ENCODE measurements around the gene CPNE4.

CPNE4 gene

DNA sequence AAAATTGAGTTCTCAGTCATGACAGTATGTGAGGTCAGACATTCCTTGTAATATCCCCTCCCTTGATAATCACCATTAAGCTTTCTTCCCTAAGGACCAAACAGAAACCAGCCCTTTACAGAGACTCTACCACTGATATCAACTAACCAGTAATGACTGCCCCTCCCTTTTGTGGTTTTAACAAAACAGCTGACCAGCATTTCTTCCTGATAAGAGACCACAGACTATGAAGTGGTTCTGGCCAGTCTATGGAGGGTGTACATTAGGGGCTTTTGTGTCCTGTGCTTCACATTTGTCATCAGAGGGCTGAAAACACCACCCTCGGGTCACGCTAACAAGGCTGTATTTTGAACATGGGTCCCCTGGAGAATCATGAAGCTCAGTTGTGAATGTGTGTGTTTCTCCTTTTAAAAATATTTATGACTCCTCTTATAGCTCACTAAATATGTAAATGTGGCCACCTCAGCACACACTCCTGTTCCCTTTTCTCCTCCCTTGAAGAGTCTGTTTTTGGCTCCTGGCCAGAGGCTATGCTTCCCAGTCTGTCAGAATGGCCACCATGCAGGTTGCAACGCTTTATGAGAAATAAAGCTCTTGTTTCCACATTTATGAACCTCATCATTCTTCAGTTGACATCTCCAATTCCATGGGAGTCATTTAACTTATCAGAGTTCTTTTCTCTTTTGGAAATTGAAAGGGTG lies 239.3 kb downstream of the CPNE4 start:
- DNase-seq: no peak

DNA sequence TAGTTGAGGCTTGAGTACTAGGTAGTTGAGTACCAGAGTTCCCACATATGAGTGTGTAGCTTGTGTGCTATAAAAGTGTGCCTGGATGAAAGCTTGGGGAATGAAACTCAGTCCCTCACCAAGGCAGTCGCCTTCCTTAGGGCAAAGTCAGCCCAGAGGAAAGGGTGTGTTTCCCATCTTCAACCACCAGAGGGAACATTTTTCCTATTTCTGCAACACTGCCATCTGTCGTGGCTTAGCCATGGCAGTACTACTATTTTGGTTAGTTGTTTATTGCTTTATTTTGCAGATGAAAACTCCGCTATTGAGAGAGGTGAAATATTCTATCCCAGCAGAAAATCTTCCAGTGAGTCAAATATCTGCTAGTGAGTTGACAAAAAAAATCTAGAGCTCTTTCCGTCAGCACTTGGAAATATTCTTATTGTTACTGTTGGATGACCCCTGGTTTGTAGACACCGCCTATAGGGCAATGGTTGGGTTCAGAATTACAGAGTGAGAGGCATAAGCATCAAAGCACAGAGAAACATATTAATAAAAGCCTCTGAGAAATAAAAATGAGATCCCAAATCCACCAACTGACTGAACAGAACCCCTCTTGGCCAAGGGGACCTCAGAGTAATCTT lies 239.9 kb downstream of the CPNE4 start:
- DNase-seq: no peak

GRCh38 chr3:131793870-131794269 lies 240.9 kb downstream of the CPNE4 start:
- DNase-seq: no peak

DNA sequence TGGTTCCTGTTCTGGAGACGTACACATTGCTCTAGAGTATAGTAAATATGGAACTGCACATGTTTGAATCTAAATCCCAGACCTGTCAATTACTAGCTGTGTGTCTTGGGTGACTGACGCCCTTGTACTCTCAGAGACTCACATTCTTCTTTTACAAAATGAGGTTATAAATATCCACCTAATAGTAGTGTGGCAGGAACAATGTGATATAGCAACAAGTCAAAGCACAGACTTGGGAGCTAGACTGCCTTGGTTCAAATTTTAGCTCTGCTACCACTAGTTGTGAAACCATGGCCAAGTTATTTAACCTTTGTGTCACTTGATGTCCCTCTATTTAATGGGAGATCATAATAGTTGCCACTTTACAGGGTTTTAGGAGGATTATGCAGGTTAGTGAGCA lies 245.6 kb downstream of the CPNE4 start:
- no peak for DNase-seq

DNA sequence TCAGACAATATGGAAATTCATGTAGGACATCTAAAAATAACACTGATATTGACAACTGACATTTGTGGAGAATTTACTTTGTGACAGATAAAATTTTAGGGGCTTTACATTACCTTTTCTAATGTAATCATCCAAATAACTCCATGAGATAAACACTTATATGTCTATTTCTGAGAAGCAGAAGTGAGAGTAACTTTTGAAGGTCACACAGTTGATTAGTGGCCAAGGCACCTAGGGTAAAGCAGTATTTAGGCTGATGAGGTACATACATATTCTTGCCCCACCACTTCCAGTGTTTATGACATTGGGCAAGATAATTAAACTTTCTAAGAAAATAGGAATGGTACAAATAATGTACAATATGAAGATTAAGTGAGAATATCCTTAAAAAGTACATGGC lies 248.4 kb downstream of the CPNE4 start:
- DNase-seq: no peak

- no peak for DNase-seq
Observed at GRCh38 chr3:131782751-131783150, 252.1 kb downstream of the CPNE4 start.

DNA sequence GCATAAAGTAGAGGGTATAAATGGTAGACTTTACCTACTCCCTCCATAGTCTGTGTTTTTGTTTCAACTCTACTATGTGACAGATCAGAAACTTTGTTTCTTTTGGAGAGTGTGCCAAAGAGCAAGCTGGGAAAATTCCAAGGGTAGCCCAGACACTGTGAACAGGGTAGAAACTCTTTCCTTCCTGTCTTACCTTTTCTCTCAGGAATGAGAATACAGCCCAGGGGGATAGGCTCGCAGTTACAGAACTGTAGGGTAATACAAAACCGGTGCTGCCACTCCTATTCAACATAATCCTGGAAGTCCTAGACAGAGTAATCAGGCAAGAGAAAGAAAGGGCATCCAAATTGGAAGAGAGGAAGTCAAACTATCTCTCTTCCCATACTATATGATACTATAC lies 256.3 kb downstream of the CPNE4 start:
- DNase-seq: no peak

DNA sequence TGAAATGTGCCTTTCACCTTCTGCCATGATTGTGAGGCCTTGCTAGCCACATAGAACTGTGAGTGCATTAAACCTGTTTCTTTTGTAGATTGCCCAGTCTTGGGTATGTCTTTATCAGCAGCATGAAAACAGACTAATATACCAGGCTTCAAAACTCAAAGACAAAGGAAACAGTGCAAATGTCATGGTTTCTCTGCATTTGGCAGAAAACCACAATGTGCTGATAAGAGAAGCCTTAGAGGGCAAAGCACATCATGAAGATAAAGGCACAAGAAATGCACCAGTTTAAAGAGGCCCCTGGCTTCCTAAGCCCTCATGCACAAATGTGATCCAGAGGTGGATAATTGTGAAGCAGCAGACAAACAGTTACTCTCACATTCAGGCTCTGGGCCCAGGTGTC lies 259.2 kb downstream of the CPNE4 start:
- no peak for DNase-seq

DNA sequence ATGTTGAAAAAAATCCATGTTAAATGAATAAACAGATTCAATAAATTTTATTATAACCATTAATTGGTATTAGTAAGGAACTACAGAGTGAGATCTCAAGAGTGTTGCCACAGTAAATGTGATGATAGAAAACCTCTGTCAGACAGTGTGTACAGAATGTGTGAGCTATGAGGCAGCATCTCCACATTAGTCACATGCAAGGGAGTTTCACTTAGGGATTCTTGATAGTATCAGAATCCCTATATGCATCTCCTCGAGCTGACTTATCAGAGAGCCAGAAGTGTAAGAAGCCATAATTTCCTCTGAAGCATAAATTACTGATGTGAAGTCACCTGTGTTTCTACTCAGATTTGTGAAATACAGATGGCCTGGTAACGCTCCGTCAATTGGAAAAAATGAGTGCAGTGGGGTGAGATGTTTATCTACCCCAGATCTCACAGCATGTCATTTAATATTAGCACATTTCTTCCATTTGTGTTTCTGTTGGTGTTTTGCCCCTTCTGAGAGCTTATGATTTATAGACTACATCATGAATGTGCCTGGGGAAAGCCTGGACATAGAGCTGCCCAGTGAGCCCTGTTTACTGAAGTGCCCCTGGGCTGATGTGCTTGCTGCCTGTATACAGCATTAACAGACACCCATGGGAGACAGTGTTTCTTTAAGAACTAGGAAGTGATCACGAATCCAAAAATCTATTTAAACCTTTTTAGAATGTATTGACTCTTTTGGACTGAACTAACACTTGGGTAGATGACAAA lies 262.4 kb downstream of the CPNE4 start:
- DNase-seq: no peak

- no peak for DNase-seq
Observed at GRCh38 chr3:131762981-131763564, 271.7 kb downstream of the CPNE4 start.

DNA sequence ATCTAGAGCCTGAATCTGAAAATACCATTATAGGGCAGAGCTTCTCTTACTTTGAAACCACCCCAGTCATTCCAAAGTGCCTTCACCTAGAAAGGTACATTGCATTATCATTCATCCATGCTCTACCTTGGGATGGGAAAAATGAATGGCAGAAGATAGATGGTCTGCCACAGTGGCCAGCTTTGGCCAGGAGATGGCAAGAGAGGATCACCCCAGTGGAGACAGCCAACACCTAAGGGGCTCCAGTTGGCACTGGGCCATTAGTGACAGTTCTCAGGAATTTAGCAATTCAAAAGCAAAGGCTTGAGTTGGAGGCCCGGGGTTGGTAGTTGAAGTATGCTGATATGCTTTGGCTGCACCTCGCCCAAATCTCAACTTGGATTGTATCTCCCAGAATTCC lies 278.4 kb downstream of the CPNE4 start:
- no peak for DNase-seq

DNA sequence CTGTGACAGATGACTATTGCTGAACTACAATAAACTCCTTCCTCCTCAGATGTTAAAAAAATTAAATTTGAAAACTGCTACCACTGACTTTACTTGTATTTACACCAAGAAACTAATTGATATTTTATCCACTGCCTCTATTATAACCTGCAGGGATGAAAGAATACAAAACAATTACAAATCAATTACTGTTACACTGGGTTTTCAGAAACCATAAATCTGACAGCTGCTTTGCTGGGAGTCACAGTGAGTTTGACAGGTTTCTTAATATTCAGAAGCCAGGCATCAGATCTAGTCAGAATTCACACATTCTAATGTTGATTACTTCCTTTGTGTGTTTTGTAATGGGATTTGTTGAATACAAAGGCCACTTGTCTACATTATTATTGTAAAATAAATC lies 279.4 kb downstream of the CPNE4 start:
- no peak for DNase-seq

- no peak for DNase-seq
Observed at GRCh38 chr3:131750256-131750655, 284.6 kb downstream of the CPNE4 start.

DNA sequence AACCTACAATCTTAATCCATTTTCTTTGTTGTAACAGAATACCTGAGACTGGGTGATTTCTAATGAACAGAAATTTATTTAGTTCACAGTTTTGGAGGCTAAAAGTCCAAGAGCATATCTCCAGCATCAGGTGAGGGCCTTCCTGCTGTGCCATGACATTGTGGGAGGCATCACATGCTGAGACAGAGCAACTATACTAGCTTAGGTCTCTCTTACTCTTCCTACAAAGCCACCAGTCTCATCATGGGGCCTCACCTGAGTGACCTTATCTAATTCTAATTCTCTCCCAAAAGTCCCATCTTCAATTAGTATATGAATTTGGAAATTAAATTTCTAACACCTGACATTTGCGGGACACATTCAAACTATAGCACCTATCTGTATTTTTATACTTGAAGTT lies 285.0 kb downstream of the CPNE4 start:
- DNase-seq: no peak

DNA sequence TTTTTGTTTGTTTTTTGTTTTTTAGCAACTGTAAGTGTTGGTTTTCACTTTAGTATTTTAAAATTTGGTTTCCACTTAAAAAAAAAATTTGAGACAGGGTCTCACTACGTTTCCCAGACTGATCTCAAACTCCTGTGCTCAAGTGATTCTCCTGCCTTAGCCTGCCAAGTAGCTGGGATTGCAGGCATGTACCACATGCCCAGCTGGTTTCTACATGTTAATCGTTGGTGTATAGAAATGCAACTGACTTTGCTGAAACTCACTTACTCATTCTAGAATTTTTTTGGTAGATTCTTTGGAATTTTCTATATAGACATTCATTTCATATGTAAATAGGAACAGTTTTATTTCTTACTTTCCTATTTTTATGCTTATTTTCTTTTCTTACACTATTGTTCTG lies 287.3 kb downstream of the CPNE4 start:
- no peak for DNase-seq

DNA sequence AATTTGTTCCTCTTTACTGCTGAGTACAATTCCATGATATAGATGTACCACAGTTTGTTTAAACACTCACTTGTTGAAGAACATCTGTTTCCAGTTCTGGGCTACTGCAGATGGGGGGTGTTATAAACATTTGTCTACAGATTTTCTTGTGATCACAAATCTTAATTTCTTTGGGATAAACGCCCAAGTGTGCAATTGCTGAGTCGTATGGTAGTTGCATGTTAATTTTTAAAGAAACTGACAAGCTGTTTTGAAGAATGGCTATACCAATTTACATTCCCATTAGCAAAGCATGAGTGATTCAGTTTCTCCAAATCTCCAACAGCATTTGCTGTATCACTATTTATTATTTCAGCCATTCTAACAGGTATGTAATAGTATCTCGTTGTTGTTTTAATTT lies 290.0 kb downstream of the CPNE4 start:
- DNase-seq: no peak

DNA sequence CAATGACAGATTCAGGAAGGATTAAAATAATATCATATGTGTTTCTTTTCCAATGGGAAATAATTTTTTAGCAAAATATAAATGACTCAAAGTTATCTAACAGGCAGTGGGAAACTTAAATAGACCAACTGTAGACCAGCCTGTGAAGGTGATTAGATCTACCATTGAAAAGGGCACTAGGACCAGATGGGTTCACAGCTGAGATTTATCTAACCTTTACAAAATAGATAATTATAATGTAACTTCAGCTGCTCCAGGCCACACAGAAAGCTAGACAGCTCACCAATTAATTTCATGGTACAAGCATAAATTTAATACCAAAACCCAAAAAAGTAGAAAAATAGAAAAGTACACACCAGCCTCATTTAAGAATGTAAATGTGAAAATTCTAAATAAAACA lies 291.7 kb downstream of the CPNE4 start:
- no peak for DNase-seq

DNA sequence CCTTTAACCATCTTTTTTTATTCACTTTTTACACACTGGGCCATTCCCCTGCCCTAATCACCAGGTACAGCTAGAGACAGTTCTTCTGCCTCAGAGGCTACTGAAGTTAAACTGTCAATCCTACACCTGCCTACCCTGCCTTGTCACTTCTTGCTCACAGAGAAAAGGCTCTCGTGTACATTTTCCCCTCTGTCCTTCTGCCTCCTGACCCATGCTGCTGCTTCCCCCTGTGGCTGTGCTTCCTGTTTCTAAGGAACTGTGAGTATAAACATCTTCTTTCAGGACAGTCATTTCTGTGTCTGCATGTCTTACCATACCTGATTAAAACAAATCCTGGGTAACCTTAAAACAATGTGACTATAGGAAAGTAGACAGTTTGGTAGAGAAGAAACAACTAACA lies 295.6 kb downstream of the CPNE4 start:
- DNase-seq: no peak

GRCh38 chr3:131738095-131738494 lies 296.7 kb downstream of the CPNE4 start:
- DNase-seq: no peak

DNA sequence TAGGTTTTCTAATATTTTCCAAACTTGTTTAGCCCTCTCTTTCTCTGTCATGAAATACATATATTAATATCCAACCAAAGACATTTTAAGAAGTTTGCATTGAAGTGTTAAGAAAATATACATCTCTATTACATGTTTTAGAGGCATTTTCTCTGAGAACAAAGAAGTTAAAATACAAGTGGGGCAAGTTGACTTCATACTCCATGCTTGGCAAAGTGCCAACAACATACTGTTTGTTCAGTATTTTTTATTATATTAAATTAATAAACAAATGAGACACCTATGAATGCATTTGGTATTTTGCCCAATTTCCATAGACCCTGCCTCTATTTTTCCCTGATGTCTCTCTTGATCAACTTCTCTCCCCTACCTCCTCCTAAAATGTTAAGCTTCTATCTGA lies 299.3 kb downstream of the CPNE4 start:
- DNase-seq: no peak

DNA sequence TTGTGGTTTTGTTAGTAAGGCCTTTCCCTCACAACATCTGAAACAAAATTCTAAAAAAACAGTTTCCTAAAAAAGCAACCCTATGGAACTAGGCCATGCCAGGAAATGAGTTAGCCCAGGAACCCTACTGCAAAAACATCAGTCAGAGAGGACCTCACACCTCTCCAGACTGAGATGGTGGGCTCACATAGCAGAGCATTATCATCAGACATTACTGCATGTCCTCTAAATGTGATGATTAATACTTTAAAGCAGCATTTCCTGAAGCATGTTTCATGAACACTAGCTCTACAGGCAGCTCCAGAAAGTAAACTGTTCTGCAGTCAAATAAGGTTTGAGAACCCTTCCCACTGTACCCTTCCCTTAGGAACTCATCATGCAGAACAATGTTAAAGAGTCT lies 299.7 kb downstream of the CPNE4 start:
- DNase-seq: no peak

- no peak for DNase-seq
Observed at GRCh38 chr3:131733086-131733841, 301.6 kb downstream of the CPNE4 start.

GRCh38 chr3:131731709-131732108 lies 303.1 kb downstream of the CPNE4 start:
- DNase-seq: no peak

All from activated CD4-positive, alpha-beta T cell treated with anti-CD3 and anti-CD28 coated beads, Interleukin-2, amount 50 U/mL, for 4 hours (primary cell).